ENCODE data around the gene ENTPD2. TPM values are rescaled to one million over a fixed set of nuclear protein-coding genes. Genes with fewer than 3 reads are reported as not detected.

Gene ENTPD2
- total and polyA plus RNA-seq, 2 of the 4 experiments (the other 2 are of a cell fraction): not detected

DNA sequence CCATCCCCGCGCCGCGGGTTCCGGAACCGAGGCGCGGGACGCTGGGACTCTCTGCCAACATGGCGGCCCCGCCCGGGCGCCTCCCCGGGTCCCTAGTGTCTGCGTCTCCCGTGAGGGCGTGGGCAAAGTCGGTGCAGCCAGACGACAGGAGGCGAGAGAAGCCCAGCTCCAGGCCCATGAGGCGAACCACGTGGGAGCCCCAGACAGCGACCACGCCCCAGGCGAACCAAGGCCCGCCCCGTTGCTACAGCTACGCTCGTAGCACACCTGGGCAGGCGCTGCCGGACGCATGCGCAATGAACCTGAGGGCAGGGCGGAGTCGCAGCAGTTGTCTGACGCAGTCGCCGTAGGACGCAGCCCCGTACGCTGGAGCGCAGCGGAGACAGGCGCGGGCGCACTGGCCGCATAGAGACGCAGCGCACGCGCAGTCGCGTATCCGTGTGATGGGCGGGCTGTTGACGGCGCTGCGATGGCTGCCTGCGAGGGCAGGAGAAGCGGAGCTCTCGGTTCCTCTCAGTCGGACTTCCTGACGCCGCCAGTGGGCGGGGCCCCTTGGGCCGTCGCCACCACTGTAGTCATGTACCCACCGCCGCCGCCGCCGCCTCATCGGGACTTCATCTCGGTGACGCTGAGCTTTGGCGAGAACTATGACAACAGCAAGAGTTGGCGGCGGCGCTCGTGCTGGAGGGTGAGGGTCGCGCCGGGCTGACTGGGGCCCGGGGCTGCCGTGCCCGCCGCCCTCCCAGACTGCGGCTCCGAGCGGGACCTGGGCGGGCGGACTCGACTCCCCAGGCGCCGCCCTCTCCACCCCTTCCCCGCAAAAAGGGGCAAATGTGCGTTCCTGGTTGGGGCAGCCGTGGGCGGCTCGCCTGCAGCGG lies 32.9 kb upstream of the ENTPD2 start, which contains the start of gene MAN1B1:
TSS of gene MAN1B1 (plus strand) at position 455 of the 878 bp plus-strand sequence. CDS start at position 470, 15 bp downstream.
- peak within 1 kb of the TSS; percentile 87 for H3K9ac ChIP-seq (ENCODE audit: low read depth, low read length)
- intact Hi-C loops (cut with micrococcal nuclease): loop anchor here (1.0 kb wide), 1 partner anchor 16 kb away; the partner anchor contains the start of gene SAPCD2
- peak within 1 kb of the TSS; percentile 67 for H3K56ac ChIP-seq (ENCODE audit: extremely low read depth, insufficient read depth, low read length)
- DNase-seq: peak; percentile 98
- peak within 1 kb of the TSS; percentile 87 for H3K4ac ChIP-seq (ENCODE audit: low read depth, low read length)
- peak within 1 kb of the TSS; percentile 61 for H3K4me3 ChIP-seq (ENCODE audit: insufficient read depth, low read depth, low read length)
- peaks cover 15% of the 10 kb centered on the region for H3K4me1 ChIP-seq (ENCODE audit: control insufficient read depth, insufficient read depth, low read length)
- in situ Hi-C loops (cut with MboI; ENCODE audit: low sequenced_read_pairs): no loop called here
- H3K79me1 ChIP-seq (ENCODE audit: low read depth in 1 of 2, low read length in 2 of 2): peaks cover 29 to 37% of the 10 kb centered on the region in 2 experiments
- H3K36me3 ChIP-seq (ENCODE audit: control insufficient read depth, insufficient read depth, low read length): peaks cover 13% of the 10 kb centered on the region; the same call in 1 of the 2 replicates
- no TSS peak for BruUV-seq (replicated peaks)
- ChIA-PET POLR2A (ENCODE audit: unreplicated experiment) (interaction anchor here (0.6 kb wide), 2 partner anchors 10 to 101 kb away, joined by 3 to 4 read pairs; no protein-coding TSS in a partner anchor), CTCF (interaction anchor here (0.8 to 1.0 kb wide), 4 partner anchors 20 to 40 kb away, joined by 3 to 5 read pairs (median 4); no protein-coding TSS in a partner anchor)
- peak; percentile 83 for ATAC-seq (ENCODE audit: low read depth)
- H2BK15ac ChIP-seq (ENCODE audit: low read depth, low read length): no peak within 1 kb of the TSS
- dilution Hi-C loops (cut with HindIII; ENCODE audit: low sequenced_read_pairs, unreplicated experiment): no loop called here
- peaks cover 6% of the 10 kb centered on the region for H3K9me1 ChIP-seq (ENCODE audit: insufficient read depth, low read length)
- no peaks in the 10 kb centered on the region for H3K27me3 ChIP-seq (ENCODE audit: control insufficient read depth, insufficient read depth, low read length)
- H3K9me3 ChIP-seq (ENCODE audit: control insufficient read depth, insufficient read depth, low read length): no peaks in the 10 kb centered on the region
- peak within 1 kb of the TSS; percentile 31 for H4K5ac ChIP-seq (ENCODE audit: low read depth, low read length)
- peak within 1 kb of the TSS; percentile 98 for H2AK9ac ChIP-seq (replicated peaks; ENCODE audit: low read depth, low read length, poor library complexity)
- H3K23ac ChIP-seq (ENCODE audit: low read depth, low read length): peak within 1 kb of the TSS; percentile 85
- 1% methylated on average over 68 of the region's 101 CpGs; no CpG with 5 or more reads in 1 of the 2 experiments for WGBS, 2 experiments (ENCODE audit: extremely low coverage in 2 of 2, insufficient read length in 1 of 2)
- H3K18ac ChIP-seq (ENCODE audit: low read depth, low read length): no peak within 1 kb of the TSS
- H3K14ac ChIP-seq (replicated peaks; ENCODE audit: low read depth, low read length): peak within 1 kb of the TSS; percentile 77
- no peaks in the 10 kb centered on the region for H4K20me1 ChIP-seq (ENCODE audit: insufficient read depth, low read length)
- H2BK5ac ChIP-seq (ENCODE audit: low read depth, low read length, poor library complexity, severe bottlenecking): peak within 1 kb of the TSS; percentile 68
- peak within 1 kb of the TSS; percentile 85 to 98 for H4K8ac ChIP-seq (ENCODE audit: low read depth in 2 of 2, low read length in 2 of 2)
- peak within 1 kb of the TSS; percentile 78 for H4K91ac ChIP-seq (ENCODE audit: insufficient read depth, low read depth, low read length)
- peak within 1 kb of the TSS; percentile 78 for H3K4me2 ChIP-seq (ENCODE audit: low read depth, low read length)
- peak within 1 kb of the TSS; percentile 72 for H2BK120ac ChIP-seq (ENCODE audit: low read depth, low read length)
- H2AK5ac ChIP-seq (ENCODE audit: low read depth, low read length): peak within 1 kb of the TSS; percentile 93
- peak within 1 kb of the TSS; percentile 62 for H3K27ac ChIP-seq (ENCODE audit: insufficient read depth, low read length)
- H2BK20ac ChIP-seq (ENCODE audit: low read depth, low read length): no peak within 1 kb of the TSS
- peak within 1 kb of the TSS; percentile 90 for H2AFZ ChIP-seq (replicated peaks; ENCODE audit: low read length, poor library complexity)
- TF ChIP-seq CHD1 (IDR thresholded peaks at IDR 0.05; ENCODE audit: low read depth, low read length): no peak
- TF ChIP-seq RCOR1 (IDR thresholded peaks at IDR 0.05; ENCODE audit: insufficient replicate concordance, low read length): no peak
- no peak for TF ChIP-seq NFE2L2 (IDR thresholded peaks at IDR 0.05; ENCODE audit: low read depth, low read length)
- TF ChIP-seq, protein P1, sequence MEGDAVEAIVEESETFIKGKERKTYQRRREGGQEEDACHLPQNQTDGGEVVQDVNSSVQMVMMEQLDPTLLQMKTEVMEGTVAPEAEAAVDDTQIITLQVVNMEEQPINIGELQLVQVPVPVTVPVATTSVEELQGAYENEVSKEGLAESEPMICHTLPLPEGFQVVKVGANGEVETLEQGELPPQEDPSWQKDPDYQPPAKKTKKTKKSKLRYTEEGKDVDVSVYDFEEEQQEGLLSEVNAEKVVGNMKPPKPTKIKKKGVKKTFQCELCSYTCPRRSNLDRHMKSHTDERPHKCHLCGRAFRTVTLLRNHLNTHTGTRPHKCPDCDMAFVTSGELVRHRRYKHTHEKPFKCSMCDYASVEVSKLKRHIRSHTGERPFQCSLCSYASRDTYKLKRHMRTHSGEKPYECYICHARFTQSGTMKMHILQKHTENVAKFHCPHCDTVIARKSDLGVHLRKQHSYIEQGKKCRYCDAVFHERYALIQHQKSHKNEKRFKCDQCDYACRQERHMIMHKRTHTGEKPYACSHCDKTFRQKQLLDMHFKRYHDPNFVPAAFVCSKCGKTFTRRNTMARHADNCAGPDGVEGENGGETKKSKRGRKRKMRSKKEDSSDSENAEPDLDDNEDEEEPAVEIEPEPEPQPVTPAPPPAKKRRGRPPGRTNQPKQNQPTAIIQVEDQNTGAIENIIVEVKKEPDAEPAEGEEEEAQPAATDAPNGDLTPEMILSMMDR (conservative IDR thresholded peaks at IDR 0.05; ENCODE audit: low read depth, low read length): no peak
- TF ChIP-seq USF2 (IDR thresholded peaks at IDR 0.05; ENCODE audit: low read depth, low read length): peak; percentile 83
- TF ChIP-seq MAFK (IDR thresholded peaks at IDR 0.05; ENCODE audit: low read depth, low read length): no peak
- TF ChIP-seq FOS (IDR thresholded peaks at IDR 0.05; ENCODE audit: low read depth, low read length): no peak
- 0 out of 2 replicates have a peak, but pooled peaks have one; percentile 6 for TF ChIP-seq RAD21 (IDR thresholded peaks at IDR 0.05; ENCODE audit: low read length)
- TF ChIP-seq CEBPB (IDR thresholded peaks at IDR 0.05; ENCODE audit: low read depth, low read length): no peak
- TF ChIP-seq BHLHE40 (IDR thresholded peaks at IDR 0.05; ENCODE audit: low read depth, low read length): no peak
- TF ChIP-seq POLR2A (IDR thresholded peaks at IDR 0.05; ENCODE audit: low read depth, low read length): peak; percentile 58
- no peak; the same call in 1 of the 2 replicates for TF ChIP-seq MAZ (IDR thresholded peaks at IDR 0.05; ENCODE audit: borderline replicate concordance, low read depth, low read length)
- TF ChIP-seq MXI1 (IDR thresholded peaks at IDR 0.05; ENCODE audit: borderline replicate concordance, low read depth, low read length): peak; percentile 97
- TF ChIP-seq RFX5 (IDR thresholded peaks at IDR 0.05; ENCODE audit: low read depth, low read length): no peak
- TF ChIP-seq SMC3 (IDR thresholded peaks at IDR 0.05; ENCODE audit: low read depth, low read length): no peak

Data from IMR-90 (cell line).